Breast epithelium (tissue), 3 donors: ENCODE results near the gene CFAP65.

Experiments
- POLR2A ChIP-seq: fragments of 450-650 bp; IDR thresholded peaks from one replicate; pipeline ENCODE4 v1.6.1; 2016; ENCODE audit warnings: antibody characterized with exemption, mild to moderate bottlenecking, moderate library complexity
- TF ChIP-seq, protein P1 (sequence below), 3 donors: fragments of 450-650 bp; IDR thresholded peaks; one replicate each; pipeline ENCODE4 v1.5.1; 2016 to 2017; ENCODE audit warnings: antibody characterized with exemption in 3 of 3, mild to moderate bottlenecking in 3 of 3, moderate library complexity in 3 of 3

DNA sequence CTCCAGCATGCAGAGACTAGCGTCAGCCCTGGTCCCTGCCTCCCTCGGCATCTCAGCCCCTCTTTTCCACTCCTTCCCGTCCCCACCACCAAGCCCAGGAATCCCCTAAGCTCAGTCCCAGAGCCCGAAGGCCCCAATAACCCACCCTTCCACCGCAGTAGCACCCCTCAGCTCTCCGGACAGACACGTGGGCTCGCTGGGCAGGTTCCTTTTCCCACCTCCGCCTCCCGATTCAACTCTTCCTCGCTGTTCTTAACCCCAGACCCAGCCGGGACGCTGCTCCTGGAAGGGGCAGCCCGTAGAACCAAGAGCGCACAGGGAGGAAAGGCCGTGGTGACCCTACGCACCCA is 18.0 kb upstream of the CFAP65 start:
- TF ChIP-seq, protein P1, sequence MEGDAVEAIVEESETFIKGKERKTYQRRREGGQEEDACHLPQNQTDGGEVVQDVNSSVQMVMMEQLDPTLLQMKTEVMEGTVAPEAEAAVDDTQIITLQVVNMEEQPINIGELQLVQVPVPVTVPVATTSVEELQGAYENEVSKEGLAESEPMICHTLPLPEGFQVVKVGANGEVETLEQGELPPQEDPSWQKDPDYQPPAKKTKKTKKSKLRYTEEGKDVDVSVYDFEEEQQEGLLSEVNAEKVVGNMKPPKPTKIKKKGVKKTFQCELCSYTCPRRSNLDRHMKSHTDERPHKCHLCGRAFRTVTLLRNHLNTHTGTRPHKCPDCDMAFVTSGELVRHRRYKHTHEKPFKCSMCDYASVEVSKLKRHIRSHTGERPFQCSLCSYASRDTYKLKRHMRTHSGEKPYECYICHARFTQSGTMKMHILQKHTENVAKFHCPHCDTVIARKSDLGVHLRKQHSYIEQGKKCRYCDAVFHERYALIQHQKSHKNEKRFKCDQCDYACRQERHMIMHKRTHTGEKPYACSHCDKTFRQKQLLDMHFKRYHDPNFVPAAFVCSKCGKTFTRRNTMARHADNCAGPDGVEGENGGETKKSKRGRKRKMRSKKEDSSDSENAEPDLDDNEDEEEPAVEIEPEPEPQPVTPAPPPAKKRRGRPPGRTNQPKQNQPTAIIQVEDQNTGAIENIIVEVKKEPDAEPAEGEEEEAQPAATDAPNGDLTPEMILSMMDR (IDR thresholded peaks at IDR 0.05) = no peak
- no peak for TF ChIP-seq POLR2A
